Endothelial cell (in vitro differentiated cells): Measurements from ENCODE around the gene CP. TPM values are rescaled to one million over a fixed set of nuclear protein-coding genes. Genes with fewer than 3 reads are reported as not detected.

Experiments
- DNase-seq: peaks from one replicate; pipeline ENCODE4 v3.0.0; 2021; ENCODE audit warnings: low spot score
- H3K27ac Mint-ChIP-seq: one replicate; pipeline ENCODE4 v1.8.0; 2021; ENCODE audit warnings: mixed read lengths, inconsistent platforms; ENCODE audit not compliant: unreplicated experiment
- H3K27me3 Mint-ChIP-seq: one replicate; pipeline ENCODE4 v1.8.0; 2021; ENCODE audit warnings: mild to moderate bottlenecking, moderate library complexity, mixed read lengths, inconsistent platforms; ENCODE audit not compliant: unreplicated experiment
- H3K36me3 Mint-ChIP-seq: one replicate; pipeline ENCODE4 v1.8.0; 2021; ENCODE audit warnings: mild to moderate bottlenecking, low read depth, mixed read lengths, inconsistent platforms; ENCODE audit not compliant: unreplicated experiment
- H3K4me1 Mint-ChIP-seq: one replicate; pipeline ENCODE4 v1.8.0; 2021; ENCODE audit warnings: mild to moderate bottlenecking, mixed read lengths, inconsistent platforms; ENCODE audit not compliant: unreplicated experiment
- H3K4me3 Mint-ChIP-seq: one replicate; pipeline ENCODE4 v1.8.0; 2021; ENCODE audit warnings: mild to moderate bottlenecking, mixed read lengths, inconsistent platforms; ENCODE audit not compliant: unreplicated experiment
- H3K9me3 Mint-ChIP-seq: one replicate; pipeline ENCODE4 v1.8.0; 2021; ENCODE audit warnings: mixed read lengths, inconsistent platforms; ENCODE audit not compliant: unreplicated experiment
- total RNA-seq: library from RNA; stranded (reverse); fragmentation: NEBNext Ultra II Directional; extraction: Animal tissue kit (Norgen Biotek cat#: 25700); gene quantifications from one replicate; pipeline ENCODE4 v1.2.1, GENCODE V29; 2021; ENCODE audit not compliant: unreplicated experiment
- TF ChIP-seq, protein P1 (sequence below): fragments of 200-600 bp; sonication (generic); IDR thresholded peaks from one replicate; pipeline ENCODE4 v1.5.0; 2021; ENCODE audit warnings: antibody characterized with exemption; ENCODE audit not compliant: unreplicated experiment

CP gene
- total RNA-seq, 1 donor from 2014 or later, result 0.44 TPM

DNA sequence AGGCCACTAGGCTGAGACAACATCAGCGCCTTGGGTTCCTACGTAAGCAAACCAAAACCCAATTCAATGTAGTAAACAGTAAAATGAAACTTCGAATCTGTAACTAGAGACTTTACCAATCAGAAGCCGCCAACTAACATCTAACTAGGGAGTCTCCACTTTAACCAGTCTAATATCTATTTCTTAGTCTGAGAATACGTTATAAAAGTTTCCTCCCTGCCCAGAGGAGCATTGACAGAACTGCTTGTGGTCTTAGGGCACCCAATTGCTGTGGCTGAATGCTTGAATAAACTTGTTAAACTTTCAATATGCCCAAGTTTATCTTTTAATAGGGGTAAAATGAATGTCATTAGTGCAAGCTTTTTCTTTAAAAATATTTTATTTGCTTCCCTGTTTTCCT is 4.3 kb downstream of the CP start:
- Mint-ChIP-seq H3K36me3 (no peaks in the 10 kb centered on the region), H3K27me3 (no peaks in the 10 kb centered on the region), H3K4me3 (no peak overlapping the region), H3K27ac (no peak overlapping the region), H3K9me3 (no peaks in the 10 kb centered on the region), H3K4me1 (no peaks in the 10 kb centered on the region)
- TF ChIP-seq, protein P1, sequence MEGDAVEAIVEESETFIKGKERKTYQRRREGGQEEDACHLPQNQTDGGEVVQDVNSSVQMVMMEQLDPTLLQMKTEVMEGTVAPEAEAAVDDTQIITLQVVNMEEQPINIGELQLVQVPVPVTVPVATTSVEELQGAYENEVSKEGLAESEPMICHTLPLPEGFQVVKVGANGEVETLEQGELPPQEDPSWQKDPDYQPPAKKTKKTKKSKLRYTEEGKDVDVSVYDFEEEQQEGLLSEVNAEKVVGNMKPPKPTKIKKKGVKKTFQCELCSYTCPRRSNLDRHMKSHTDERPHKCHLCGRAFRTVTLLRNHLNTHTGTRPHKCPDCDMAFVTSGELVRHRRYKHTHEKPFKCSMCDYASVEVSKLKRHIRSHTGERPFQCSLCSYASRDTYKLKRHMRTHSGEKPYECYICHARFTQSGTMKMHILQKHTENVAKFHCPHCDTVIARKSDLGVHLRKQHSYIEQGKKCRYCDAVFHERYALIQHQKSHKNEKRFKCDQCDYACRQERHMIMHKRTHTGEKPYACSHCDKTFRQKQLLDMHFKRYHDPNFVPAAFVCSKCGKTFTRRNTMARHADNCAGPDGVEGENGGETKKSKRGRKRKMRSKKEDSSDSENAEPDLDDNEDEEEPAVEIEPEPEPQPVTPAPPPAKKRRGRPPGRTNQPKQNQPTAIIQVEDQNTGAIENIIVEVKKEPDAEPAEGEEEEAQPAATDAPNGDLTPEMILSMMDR, result no peak
- no peak for DNase-seq

DNA sequence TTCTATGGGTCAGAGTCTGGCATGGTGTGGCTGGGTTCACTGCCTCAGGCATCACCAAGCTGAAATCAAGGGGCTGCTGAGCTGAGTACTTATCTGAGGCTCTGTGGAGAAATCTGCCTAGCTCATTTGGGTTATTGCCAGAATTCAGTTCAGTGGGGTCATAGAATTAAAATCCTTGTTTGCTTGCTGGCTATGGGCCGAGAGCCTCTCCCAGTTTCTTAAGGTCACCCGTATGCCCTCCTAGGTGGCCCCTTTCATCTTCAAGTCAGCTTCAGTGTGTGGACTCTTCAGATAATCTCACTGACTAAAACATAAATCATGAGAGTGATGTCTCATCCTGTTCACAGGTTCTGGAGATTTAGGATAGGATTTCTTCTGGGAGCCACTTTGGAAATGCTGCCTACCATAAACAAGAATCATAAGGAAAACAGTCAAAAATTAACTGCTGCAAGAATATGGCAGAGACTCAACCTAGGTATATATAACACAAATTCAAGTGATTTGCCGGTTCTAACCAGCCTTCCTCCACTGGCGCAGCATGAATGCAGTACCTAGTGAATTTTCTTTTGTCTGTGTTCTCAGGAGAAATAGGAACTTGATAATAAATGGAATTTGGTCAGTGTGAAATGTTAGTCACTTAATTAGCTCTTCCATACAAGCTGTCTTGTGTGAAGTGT is 5.3 kb downstream of the CP start:
- Mint-ChIP-seq H3K36me3 (no peaks in the 10 kb centered on the region), H3K27ac (no peak overlapping the region)

DNA sequence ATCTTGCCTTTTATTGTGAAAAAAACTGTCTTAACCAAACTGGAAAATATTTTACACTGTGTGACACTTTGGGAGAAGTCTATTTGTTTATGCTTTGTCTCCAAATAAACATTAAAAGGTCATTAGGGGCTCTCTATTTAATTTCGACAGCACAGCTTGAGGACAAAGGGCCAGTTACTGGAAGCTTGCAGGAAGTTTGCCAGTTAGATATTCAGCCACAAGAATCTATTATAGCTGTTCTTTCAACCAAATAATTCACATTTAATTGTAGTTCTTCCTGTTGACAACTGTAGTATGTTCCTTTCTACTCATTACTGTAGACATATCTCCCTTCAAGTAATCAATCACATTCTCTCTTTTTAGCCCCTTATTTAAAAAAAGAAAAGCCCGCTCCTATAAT is 6.1 kb downstream of the CP start:
- no peak overlapping the region for H3K27ac Mint-ChIP-seq
- H3K4me1 Mint-ChIP-seq, result no peaks in the 10 kb centered on the region
- TF ChIP-seq, protein P1, result no peak
- no peak overlapping the region for H3K4me3 Mint-ChIP-seq
- no peaks in the 10 kb centered on the region for H3K36me3 Mint-ChIP-seq
- no peaks in the 10 kb centered on the region for H3K27me3 Mint-ChIP-seq
- DNase-seq, result no peak
- H3K9me3 Mint-ChIP-seq, result no peaks in the 10 kb centered on the region

More for the DNA sequence above, 5.3 kb downstream of the CP start:
- Mint-ChIP-seq H3K9me3 (no peaks in the 10 kb centered on the region), H3K4me1 (no peaks in the 10 kb centered on the region), H3K4me3 (no peak overlapping the region), H3K27me3 (no peaks in the 10 kb centered on the region)
- DNase-seq, result no peak
- TF ChIP-seq, protein P1, result no peak

DNA sequence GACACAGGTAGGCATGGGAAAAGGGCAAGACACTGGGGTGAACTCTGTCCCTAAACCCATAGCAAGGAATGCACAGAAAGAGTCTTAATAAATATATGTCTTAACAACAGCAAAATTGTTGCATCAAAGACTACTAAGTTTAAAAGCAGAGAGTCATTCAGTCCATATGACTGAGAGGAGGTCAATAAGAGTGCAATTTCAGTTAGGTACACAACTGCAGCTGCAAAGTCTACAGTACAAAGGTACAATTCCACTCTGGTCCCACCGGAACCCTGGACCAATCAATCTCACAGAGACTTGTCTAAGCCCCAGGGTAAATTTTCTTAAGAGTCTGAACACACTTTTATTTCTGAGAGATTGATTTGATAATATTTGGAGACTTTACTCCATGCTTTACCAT is 6.9 kb downstream of the CP start:
- Mint-ChIP-seq H3K4me1 (no peaks in the 10 kb centered on the region), H3K27me3 (no peaks in the 10 kb centered on the region), H3K36me3 (no peaks in the 10 kb centered on the region), H3K27ac (no peak overlapping the region), H3K4me3 (no peak overlapping the region), H3K9me3 (no peaks in the 10 kb centered on the region)
- no peak for DNase-seq
- TF ChIP-seq, protein P1, result no peak

DNA sequence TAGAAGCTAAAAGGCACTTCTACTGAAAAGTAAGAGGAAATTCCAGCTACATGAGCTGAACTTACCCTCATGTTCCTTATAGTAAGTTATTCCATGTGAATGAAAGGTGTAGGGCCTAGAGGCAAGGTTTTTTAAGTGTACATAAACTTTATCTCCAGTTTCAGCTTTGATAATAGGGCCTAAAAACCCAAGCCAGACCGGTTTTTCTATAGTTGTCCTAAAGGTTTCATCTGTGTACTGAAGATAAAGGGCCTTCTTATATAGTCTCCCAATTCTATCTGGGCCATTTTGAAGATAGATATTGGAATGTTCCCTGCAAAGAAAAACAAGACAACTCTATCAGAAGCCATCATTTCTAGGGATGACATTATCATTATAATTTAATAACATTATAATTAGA is 9.2 kb downstream of the CP start:
- H3K4me3 Mint-ChIP-seq, result no peak overlapping the region
- no peaks in the 10 kb centered on the region for H3K4me1 Mint-ChIP-seq
- H3K27me3 Mint-ChIP-seq, result no peaks in the 10 kb centered on the region
- no peaks in the 10 kb centered on the region for H3K36me3 Mint-ChIP-seq
- no peak for DNase-seq
- no peak overlapping the region for H3K27ac Mint-ChIP-seq
- TF ChIP-seq, protein P1, result no peak
- H3K9me3 Mint-ChIP-seq, result no peaks in the 10 kb centered on the region
